Purkinje cell (primary cell): ENCODE measurements around the gene COL11A2. TPM values are rescaled to one million over a fixed set of nuclear protein-coding genes. Genes with fewer than 3 reads are reported as not detected.

Experiments used
- polyA plus RNA-seq: library from polyadenylated mRNA; unstranded; fragments of >200 nt; fragmentation: Nextera tagmentation; gene quantifications from 2 replicates; pipeline ENCODE4 v1.2.1, GENCODE V29; 2014

The COL11A2 gene
- 0.67 and 1.0 TPM in 2 replicates for polyA plus RNA-seq

DNA sequence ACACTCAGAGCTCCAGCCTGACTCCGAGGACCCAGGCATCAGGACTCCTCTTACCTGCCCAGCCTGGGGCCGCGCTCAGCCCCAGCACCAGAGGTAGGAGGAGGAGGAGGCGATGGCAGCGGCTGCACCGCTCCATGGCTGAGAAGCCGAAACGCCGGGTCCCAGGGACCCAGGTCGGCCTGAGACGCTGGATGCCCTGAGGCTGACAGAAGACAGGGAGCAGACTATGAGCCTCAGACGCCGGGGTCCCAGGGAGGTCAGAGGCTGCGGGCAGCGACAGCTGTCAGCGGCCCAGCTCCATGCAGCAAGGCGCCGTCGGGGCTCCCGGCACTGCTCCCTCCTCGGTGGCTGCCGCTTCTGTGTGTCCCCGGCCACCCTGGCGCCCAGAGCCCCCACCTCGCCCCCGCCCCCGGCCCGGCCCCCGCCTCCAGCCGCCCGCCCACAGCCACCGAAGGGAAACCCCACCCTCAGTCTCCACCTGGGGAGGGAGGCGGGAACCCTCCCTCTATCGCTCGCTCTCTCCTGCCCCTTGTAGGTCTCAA, at the start of gene COL11A2:
COL11A2 (minus strand) TSS at position 363 of the 542 bp plus-strand sequence; CDS start at position 136, 227 bp downstream.

DNA sequence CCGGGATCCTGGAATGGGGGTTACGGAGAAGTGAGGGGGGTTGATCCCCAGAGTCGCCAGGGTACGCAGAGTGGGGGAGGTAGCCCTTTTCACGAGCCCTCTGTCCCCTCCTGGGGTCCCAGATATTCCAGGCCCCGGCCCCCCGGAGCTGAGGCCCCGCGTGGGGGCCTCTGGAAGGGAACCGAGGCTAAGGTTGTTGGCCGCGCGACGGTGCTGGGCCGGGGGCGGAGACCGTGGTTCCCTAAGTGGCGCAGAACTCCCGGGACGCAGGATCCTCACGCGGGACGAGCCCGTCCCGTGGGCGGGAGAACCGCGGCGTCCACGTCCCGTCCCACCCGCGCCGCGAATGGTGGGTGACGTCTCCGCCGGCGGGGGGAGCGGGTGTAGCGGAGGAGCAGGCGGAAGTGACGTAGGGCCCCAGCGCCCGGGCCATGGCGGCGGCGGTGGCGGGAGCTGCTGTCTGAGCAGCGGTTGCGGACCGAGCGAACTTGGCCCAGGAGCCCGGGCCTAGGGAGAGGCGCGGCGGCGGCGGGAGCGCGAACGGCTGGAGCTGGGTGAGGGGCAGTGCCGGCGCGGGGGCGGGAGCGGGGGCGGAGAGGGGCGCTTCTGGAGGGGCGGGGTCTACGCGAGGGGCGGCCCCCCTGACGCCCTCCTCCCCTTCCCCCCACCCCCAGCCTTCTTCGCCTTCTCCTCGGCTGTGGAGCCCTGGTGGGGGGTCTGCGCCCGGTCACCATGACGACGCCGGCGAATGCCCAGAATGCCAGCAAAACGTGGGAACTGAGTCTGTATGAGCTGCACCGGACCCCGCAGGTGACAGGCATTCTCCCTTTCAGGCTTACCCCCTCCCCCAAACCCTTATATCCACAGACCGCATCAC, 16.1 kb upstream of the COL11A2 start, which contains the start of gene RING1:
RING1 (plus strand) TSS at position 410 of the 877 bp plus-strand sequence; CDS start at position 733, 323 bp downstream.

DNA sequence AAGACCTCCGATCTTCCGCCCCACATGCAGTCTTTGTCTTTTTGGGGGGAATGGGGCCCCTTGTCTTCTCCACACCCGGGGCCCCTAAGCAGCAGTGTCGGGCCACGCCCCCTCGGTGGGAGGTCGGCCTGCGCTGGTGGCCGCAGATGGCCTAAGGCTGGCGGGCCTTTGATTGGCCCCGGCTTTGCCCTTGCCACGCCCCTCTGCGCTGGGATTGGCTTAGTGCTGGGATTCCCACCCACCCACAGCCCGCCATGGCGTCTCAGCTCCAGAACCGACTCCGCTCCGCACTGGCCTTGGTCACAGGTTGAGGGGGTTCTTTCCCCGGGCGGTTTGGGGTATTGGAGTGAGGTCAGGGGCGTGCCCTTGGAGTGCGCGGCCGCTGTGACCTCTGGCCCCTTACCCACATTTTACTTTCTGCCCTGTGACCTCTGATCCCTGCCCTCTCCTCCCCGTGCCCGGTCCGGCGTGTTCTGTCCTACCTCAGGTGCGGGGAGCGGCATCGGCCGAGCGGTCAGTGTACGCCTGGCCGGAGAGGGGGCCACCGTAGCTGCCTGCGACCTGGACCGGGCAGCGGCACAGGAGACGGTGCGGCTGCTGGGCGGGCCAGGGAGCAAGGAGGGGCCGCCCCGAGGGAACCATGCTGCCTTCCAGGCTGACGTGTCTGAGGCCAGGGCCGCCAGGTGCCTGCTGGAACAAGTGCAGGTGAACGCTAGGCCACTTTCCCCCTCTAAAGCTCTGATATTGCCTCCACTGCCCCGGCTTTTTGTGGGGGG, 12.3 kb upstream of the COL11A2 start, which contains the start of gene HSD17B8:
HSD17B8 (plus strand) TSS at position 241 of the 776 bp plus-strand sequence; CDS start at position 255, 14 bp downstream.

DNA sequence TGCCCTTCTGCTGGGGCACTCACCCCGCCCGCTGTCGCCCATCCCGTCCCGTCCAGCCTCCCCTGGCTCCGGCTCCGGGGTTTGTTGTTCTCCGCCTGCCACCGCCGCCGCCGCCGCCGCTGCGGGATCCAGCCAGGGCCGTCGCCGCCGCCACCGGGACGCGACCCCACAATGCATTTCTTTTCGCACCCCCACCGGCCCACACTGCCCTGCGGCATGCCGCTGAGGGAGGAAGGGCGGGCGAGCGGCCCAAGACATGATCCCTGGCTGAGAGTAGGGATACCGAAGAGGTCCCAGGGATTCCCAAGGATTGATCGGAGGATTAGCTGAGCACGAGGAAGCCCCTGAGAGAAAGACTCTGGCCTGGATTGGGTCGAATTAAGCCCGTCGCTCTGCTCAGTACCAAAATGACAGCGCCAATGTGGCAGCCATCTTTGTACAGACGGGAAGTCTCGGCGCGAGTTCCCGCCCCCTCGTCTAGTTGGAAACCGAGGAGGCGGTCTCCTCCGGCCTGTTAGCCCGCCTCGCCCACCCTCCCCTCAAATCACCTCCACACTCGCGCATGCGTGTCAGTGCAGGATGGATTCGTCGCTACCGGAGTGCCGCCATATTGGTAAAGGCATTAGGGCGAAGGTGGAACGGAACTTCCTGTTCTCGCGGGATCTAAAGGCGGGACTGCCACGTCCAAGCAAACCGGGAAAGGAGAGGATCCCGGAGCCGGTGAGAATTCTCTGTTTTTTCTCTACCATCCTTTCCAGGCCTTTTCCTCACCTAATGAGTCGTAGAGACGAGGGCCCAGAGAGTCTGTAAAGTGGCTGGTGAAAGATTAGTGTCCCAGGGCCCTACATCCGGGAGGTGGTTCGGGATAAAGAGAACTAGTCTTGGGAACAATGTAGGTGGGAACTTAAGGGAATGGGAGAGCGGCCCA, 8.2 kb upstream of the COL11A2 start, which contains the start of the genes RXRB and SLC39A7:
RXRB (minus strand) TSS at position 447 of the 928 bp plus-strand sequence; CDS start at position 258, 189 bp downstream.
SLC39A7 (plus strand) TSS at position 649 of the 928 bp plus-strand sequence. CDS start 379 bp downstream, outside the sequence.

Other genes with a start within 250 kb of the COL11A2 start
- 1.4 TPM in 1 of 2 replicates, not detected in the other for gene HLA-DMA, start 239.4 kb downstream of the COL11A2 start, polyA plus RNA-seq
- 26.5 and 27.3 TPM in 2 replicates for gene BRD2, start 223.9 kb downstream of the COL11A2 start, polyA plus RNA-seq
- gene HLA-DOA, start 182.9 kb downstream of the COL11A2 start, polyA plus RNA-seq: not detected in 2 replicates
- 0.26 and 0.92 TPM in 2 replicates for gene HLA-DPA1, start 118.8 kb downstream of the COL11A2 start, polyA plus RNA-seq
- gene HLA-DPB1, start 116.5 kb downstream of the COL11A2 start, polyA plus RNA-seq: 112 and 120 TPM in 2 replicates
- 3.3 and 5.7 TPM in 2 replicates for gene RXRB, start 8.2 kb upstream of the COL11A2 start, polyA plus RNA-seq
- 5.7 and 9.7 TPM in 2 replicates for gene SLC39A7, start 8.4 kb upstream of the COL11A2 start, polyA plus RNA-seq
- 3.1 and 10.1 TPM in 2 replicates for gene HSD17B8, start 12.2 kb upstream of the COL11A2 start, polyA plus RNA-seq
- 6.8 and 15.9 TPM in 2 replicates for gene RING1, start 16.0 kb upstream of the COL11A2 start, polyA plus RNA-seq
- 31.6 and 34.2 TPM in 2 replicates for gene VPS52, start 79.4 kb upstream of the COL11A2 start, polyA plus RNA-seq
- gene RPS18, start 79.6 kb upstream of the COL11A2 start, polyA plus RNA-seq: 709 and 869 TPM in 2 replicates
- 2.2 and 2.3 TPM in 2 replicates for gene B3GALT4, start 84.7 kb upstream of the COL11A2 start, polyA plus RNA-seq
- gene WDR46, start 96.8 kb upstream of the COL11A2 start, polyA plus RNA-seq: 22.4 and 46.1 TPM in 2 replicates
- 5.6 and 8.8 TPM in 2 replicates for gene PFDN6, start 97.1 kb upstream of the COL11A2 start, polyA plus RNA-seq
- 3.2 and 5.0 TPM in 2 replicates for gene RGL2, start 106.5 kb upstream of the COL11A2 start, polyA plus RNA-seq
- gene TAPBP, start 121.6 kb upstream of the COL11A2 start, polyA plus RNA-seq: 10.8 and 14.1 TPM in 2 replicates
- 0.42 and 1.6 TPM in 2 replicates for gene ZBTB22, start 125.3 kb upstream of the COL11A2 start, polyA plus RNA-seq
- gene DAXX, start 130.5 kb upstream of the COL11A2 start, polyA plus RNA-seq: 6.0 and 6.5 TPM in 2 replicates
- not detected in 2 replicates for gene KIFC1, start 199.4 kb upstream of the COL11A2 start, polyA plus RNA-seq
- gene PHF1, start 218.5 kb upstream of the COL11A2 start, polyA plus RNA-seq: 14.0 and 14.2 TPM in 2 replicates
- 385 and 492 TPM in 2 replicates for gene CUTA, start 225.6 kb upstream of the COL11A2 start, polyA plus RNA-seq
- gene SYNGAP1, start 227.6 kb upstream of the COL11A2 start, polyA plus RNA-seq: 0.24 and 1.9 TPM in 2 replicates